Fibroblast of skin of left biceps (primary cell): Measurements from ENCODE around the gene ACSL3.
"Not testable (repeated sequence)": the region's sequence is repeated elsewhere in the genome, so short reads cannot be mapped to it uniquely, and the experiment has no call there.

Source experiments
- DNase-seq, 2 experiments: peaks; one replicate each; pipeline ENCODE4 v3.0.0-alpha.2; 2013; ENCODE audit warnings: low read depth in 2 of 2

The ACSL3 gene

DNA sequence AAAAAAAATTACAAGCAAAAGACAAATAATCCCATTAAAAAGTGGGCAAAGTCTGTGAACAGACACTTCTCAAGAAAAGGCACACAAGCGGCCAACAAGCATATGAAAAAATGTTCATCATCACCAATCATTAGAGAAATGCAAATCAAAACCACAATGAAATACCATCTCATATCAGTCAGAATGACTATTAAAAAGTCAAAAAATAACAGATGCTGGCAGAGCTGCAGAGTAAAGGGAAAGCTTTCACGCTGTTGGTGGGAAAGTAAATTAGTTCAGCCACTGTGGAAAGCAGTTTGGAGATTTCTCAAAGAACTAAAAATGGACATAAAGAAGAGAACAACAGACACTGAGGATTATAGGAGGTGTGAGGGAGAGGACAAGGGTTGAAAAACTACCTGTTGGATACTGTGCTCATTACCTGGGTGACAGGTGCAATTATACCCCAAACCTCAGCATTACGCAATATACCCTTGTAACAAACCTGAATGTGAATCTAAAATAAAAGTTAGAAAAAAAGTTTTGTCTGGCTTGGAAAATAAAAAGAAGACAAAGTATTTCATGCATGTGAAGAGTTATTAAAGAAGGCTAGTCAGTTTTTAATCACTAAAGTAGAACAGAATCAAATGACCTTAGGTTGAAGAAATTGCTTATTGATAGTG is 8.7 kb upstream of the ACSL3 start:
- no peak for DNase-seq

DNA sequence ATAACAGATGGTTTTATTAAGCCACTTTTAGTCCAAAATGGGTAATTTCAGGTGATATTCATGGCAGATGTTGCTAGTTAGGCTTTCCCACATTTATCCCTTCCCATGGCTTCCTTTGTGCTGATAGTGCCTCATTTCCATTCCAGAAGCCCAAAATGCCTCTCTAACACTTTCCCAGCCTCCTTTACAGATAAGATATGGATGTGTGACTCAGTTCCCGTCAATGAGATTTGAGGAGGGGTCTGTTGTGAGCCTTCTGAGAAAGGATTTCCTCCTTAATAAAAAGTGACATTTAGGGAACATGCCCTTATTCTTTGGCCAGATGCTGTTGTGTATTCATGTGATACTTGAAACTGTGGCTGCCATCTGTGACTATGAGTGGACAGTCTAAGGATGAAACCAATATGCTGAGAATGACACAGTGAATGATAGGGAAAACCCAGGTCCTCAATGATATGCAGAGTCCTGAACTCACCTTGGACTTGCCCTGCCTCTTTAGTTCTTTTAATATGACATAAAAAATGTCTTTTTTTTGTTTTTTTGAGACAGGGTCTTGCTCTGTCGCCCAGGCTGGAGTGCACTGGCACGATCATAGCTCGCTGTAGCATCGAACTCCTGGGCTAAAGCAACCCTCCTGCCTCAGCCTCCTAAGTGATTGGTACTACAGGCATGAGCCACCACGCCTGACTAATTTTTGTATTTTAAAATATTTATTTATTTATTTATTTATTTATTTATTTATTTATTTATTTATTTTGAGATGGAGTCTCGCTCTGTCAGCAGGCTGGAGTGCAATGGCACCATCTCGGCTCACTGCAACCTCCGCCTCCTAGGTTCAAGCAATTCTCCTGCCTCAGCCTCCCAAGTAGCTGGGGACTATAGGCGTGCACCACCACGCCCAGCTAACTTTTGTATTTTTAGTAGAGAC is 5.8 kb upstream of the ACSL3 start:
- no peak for DNase-seq

DNA sequence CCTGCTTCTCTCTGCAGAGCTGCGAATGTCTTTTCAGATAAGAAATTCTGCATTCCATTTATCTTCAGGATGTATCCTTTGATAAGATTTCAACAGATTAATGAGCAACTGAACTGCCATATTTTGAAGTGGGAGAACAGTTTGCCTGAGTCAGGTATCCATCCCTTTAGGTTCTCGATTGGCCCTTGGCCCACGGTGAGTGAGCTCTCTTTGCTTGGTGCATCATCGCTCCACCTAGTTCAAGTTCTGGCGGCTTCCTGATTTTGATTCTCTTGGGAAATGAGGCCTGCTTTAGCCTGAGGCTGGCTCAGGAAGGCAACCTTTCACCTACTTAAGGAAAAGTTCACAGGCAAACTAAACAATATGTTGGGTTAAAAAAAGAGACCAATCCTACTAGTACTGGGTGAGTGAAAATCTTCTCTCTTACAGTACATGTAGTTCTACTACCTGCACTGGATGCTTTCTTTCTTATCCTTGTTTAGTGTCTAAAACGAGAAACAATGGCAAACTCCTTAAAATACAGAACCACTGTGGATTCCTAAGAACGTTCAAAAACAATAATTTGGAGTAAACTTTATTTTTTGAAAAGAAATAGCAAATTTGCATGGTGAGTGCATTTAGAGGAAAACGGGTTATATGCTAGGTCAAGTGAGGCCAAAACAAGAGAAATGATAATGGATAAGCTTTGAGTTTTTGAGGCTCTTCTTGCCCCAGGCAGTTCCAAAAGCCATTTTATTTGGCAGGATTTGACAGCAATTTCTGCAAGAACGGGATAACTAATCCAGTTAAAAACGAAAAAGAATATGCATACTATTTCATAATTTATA is 837 bp upstream of the ACSL3 start:
- DNase-seq: no peak

DNA sequence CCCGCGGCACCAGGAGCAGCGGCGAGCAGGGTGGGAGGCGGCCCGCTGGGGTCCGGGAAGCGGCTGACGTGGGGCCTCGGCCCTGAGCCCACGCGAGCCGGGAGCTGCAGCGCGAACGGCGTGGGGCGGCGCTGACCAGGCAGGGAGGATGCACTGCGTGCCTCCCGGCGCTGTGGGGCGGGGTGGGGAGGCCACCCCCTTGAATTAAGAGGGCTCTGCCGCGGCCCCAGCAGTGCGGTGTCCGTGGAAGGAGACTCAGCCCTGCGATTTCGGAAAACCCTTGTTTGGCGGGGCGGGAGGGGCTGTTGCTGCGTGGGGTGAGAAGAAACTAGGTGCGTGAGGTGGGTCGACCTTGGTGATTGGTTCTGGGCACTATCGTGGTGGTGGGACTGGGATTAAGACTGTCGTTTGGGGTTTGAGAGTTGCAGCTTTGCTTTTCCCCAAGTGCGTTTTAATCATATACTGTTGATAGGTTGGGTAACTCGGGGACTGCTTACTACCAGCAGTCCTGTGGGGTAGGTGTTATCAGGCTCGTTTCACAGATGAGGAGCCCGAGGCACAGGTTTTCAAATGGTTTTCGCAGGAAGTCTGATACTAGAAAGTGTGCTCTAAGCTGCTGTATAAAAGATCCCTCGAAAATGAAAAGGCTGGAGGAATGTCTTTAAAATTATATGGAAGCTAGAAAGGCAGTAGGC is 722 bp downstream of the ACSL3 start:
- no peak for DNase-seq

DNA sequence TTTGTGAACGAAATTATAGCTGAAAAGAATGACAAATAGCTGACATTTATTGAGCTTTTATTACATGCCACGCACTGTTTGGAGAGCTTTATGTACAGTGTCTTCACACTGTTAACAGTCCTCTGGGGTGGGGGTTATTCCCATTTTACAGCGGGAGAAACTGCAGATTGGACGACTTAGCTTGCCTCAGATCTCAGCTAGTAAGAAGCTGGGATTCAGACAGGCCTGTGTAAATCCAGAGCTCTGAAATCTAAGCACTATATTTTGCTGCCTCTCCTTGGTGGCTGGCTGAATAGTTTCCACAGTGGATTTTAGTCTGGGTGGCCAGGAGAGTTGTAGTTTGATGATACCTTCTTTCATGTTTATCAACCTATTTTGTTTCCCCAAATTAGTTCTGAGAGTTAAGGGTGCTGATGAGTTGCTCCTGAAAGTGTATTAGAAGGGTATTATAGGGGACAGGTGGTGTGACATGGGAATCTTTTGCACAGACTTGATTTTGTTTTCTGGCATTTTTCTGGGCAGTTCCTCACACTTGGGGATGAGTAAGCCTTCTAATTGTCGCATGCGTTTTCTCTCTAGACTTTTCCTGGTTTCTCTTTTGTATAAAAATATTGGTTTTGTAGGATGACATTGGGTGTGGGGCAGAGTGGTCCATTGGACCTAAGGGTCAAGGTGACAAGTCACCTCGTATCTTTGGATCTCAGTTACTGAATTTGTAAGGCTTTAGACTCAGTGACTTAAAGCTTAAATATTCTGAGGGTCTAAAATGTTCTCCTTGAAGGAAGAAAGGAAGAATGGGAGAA is 1.5 kb downstream of the ACSL3 start:
- no peak for DNase-seq

DNA sequence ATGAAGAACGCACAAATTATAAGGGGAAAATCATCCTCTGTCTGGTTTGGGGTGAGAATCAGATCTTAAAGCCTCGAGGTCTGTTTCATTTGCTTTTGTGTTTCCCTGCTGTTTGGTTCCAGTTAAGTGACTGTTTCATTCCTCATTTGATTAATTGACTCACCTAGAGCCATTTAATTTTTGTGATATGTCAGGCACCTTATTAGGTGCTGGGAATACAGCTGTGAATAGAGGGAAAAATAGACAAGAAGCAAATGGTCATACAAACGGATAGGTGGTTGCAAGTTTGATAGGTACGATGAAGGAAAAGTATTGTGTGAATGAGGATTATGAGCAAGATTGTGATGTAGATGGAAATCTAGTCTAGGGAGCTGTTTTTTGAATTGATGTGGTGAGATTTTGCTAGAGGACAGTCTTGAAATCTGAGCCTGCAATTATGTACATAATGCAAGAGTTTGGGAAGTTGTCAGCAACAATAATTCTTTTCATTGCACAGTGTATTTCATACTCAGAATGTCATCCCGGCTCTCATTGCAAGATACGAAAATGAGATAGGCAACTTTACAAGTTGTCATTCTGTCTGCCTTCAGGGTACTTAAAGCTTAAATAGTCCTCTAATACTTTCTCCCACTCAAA is 2.2 kb downstream of the ACSL3 start:
- no peak for DNase-seq

DNA sequence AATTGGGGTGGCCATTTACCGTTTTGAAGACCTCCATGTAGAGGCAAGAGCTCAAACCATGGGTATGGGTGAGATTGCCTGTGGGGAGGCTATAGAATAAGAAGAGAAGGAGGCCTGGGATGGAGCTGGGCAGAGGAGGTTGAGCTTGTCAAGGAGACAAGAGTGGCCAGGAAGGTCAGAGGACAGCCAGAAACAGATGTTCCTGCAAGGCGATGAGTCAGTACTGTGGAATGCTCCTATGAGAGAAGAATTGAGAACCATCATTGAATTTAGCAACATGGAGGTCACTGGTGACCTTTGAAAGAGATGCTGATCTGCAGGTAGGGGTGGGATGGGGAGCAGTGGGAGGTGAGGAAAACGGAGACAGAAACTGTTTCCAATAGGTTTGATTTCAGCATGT is 3.5 kb downstream of the ACSL3 start:
- DNase-seq: no peak

DNA sequence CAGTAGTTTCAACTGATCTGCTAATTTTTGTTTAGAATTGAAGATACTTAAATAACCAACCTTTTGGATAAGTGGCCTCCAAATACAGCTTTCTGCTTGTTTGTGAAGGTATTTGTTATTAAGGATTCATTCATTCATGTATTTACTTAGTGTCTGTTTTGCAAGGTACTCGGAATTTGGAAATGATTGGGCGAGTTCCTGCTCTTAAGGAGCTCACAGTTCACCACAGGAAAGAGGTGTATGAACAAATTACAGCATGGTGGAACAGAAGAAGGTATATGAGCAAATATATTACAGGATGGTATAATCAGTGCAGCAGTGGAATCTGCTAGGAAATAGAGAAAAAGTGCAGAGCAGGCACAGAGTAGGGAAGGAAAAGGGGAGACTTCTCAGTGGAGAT is 4.5 kb downstream of the ACSL3 start:
- DNase-seq: no peak

DNA sequence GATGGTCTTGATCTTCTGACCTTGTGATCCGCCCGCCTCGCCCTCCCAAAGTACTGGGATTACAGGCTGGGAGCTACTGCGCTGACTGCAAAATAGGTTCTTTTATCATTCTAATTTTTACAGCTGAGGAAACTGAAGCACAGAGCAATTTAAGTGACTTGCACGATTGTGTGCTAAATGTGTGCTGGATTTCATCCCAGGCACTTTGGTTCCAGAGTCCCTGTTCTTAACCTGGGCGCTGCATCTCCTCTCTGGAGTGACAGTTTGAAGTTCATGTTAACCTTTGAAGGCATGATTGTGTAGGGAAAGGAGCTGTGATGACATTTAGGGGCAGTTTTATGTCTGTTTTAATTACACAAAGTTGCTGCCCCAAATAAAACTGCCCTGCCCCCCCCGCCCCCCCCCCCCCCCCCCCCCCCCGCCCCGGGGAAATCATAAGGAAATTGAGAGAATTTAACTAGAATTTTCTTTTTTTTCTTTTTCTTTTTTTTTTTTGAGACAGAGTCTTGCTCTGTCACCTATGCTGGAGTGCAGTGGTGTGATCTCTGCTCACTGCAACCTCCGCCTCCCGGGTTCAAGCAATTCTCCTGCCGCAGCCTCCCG is 5.6 kb downstream of the ACSL3 start:
- no peak for DNase-seq

DNA sequence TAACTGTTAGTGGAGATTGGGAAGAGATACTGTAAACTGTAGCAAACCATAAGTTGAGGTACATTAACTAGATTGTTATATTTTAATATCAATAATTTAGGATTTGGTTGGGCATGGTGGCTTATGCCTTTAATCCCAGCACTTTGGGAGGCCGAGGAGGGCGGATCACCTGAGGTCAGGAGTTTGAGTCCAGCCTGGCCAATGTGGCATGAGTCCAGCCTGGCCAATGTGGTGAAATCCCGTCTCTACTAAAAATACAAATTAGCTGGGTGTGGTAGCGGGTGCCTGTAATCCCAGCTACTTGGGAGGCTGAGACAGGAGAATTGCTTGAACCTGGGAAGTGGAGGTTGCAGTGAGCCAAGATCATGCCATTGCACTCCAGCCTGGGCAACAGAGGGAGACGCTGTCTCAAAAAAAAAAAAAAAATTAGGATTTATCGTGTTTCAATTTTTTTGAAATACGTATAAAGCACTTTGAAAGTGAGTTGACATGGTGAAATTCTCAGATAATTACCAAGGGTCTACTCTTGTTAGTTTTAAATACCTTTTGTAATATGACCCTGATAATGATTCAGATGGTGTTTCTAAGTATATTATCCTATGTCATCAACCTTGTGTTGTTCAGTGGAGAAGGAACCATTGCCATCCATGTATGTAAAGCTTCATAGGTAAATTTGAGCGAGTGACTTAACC is 7.9 kb downstream of the ACSL3 start:
- not testable (repeated sequence) for DNase-seq

DNA sequence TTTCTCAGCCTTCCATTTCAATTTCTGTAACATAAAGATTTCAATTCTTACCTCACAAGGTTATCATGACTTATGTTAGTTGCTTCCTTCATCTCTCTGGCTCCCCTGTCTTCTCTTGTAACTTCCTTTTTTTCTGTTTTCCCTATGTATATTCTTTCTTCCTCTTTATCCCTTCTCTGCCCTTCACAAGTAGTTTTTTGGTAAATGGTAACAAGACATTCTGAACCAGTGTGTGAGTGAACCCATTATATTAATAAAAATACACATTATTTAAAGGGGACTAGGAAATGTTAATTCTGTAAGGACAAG is 8.4 kb downstream of the ACSL3 start:
- DNase-seq: no peak

DNA sequence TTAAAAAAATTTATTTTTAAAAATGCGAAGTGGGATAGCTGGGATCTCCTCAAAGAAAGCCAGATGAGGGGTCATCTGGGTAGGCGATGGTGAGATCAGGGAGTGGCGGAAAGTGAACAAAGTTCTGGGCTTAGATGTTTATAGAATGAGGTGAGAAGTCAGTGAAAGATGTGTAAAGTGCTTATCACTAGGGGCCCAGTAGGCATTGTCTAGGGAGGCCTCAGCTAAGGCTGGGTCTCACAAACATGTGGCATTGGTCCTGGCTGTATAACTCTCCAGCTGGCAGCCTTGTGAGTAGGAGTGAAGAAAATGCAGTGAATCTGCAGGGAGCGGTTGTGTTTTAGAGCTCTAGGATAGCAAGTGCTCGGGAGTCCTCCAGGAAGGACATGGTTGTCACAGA is 10.5 kb downstream of the ACSL3 start:
- DNase-seq: no peak

DNA sequence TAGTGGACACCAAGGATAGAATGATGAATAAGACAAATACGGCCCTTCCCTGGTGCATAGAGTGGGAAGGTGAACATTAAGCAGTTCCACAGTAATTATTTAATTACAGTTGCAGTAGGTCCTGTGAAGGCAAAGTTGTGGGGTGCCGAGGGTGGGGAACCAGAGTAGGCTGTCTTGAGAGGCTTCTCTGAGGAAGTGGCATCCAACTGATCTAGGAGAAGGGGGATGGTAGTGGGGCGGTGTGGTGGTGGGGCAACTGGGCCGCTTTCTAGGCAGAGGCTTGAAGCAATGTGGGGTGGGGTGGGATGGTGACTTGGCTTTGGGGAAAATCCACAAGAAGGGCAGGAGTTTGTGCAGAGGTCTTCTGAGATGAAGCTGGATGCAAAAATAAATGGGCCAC is 11.7 kb downstream of the ACSL3 start:
- no peak for DNase-seq

DNA sequence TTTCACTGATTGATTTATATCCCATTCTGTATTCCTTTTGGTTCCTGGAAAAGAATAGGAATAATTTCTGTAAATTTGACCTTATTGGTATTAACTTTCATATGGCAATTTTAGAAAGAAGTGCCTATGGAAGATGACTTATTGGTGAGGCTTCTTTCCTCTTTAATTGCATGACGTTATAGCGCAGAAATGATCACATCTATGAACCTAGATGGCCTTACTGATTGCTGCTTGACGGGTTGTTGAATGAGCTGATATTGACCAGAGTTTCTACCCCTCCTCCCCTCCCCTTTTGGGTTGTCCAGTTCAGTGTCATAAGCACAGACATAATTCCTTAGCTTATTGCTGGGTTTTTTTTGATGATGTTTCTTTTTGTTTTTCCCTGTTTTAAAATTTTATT is 14.6 kb downstream of the ACSL3 start:
- no peak for DNase-seq

DNA sequence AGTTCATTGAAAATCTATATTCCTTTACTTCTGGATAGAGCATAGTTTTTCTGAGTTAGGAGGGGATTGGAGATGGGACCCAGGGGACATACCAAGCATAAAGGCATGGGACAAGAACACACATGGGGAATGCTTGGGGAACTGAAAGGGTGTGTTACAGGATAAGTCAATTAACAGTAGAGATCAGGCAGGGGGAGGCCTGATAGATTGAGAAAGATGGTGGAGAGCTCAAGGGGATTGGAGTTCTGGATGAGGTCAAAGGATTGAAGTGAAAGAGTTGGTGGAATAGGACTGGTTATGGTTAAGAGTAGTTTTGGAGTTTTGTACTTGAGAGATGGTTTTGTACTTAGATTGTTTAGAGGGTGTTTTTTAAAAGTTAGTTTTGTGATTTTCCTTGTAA is 16.1 kb downstream of the ACSL3 start:
- DNase-seq: no peak

DNA sequence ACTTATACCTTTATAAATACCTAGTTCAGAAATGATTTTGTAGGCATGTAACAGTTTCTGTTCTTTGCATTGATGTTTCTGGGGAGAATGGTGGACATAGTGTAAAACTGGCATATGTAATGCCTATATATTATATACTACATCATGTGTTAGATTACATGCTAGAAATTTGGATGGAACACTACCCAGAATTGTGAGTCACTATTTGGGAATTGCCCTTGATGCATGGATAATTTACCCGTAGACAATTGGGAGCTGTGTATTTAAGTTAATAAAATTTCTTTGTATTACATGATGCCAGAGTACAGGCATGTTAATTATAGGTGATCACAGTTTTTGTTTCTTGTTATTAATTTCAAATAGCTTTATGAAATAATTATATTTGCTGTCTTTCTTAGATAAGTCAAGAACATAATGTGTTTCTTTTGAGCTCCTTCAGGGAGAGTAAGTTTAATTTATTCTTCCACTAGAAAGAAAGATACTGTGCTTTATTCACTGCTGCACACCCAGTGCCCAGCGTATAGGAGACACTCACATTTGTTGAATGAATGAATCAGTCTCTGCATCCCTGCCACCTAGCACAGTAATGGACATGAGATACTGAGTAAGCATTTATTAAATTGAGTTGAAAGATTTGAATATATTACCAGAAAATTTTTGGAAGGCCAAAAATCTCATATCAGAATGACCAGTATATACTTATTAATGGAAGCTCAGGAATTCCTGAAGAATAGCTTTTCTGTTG is 16.9 kb downstream of the ACSL3 start:
- DNase-seq: no peak

DNA sequence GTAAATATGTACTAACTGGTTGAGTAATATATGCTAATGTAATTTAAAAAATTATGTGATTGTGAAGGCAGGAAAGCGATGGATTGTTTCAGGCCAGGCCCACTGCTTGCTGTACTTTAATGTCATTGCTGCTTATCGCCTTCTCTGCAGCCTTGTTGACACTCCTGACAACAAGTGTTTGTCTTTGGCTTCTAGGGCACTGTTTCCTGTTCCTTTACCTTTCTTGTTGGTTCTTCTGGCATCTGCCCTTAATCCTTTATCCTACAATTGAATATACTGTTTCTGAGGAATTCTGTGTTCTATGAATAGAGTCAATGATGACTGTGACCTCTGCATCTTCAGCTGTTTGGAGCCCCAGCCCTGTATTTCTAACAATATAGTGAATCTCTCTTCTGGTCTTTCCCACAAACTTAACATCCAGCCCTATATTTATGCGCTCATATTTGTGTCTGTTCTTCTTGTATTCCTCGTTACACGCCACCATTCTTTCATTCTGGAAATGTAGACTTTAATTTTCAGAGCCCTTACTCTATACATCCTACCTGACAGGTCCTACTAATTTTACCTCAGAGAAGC is 17.6 kb downstream of the ACSL3 start:
- DNase-seq: no peak

DNA sequence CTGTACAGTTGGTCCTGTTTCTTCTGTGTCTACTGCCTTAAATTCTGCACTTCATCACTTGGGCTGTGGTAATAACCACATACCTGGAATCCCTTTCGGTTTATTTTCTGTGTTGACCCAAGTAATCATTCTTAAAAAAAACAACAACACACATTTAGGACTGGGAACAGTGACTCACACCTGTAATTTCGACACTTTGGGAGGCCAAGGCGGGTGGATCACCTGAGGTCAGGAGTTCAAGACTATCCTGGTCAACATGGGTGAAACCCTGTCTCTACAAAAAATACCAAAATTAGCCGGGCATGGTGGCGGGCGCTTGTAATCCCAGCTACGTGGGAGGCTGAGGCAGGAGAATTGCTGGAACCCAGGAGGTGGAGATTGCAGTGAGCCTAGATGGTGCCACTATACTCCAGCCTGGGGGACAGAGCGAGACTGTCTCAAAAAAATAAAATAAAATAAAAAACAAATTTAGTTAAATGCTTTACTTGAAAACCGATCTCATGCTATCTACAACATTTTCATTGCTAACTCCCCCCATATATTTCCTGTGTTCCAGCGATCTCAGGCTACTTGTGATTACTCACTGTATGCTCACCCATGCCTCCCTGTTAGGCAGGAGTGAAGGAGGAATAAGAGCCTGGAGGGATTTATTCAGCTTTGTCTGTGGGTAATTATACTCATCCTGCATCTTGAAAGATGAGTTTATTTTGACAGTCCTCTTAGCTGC is 18.2 kb downstream of the ACSL3 start:
- no peak for DNase-seq
